ENCODE measurements around the gene CELF4.

CELF4 gene

DNA sequence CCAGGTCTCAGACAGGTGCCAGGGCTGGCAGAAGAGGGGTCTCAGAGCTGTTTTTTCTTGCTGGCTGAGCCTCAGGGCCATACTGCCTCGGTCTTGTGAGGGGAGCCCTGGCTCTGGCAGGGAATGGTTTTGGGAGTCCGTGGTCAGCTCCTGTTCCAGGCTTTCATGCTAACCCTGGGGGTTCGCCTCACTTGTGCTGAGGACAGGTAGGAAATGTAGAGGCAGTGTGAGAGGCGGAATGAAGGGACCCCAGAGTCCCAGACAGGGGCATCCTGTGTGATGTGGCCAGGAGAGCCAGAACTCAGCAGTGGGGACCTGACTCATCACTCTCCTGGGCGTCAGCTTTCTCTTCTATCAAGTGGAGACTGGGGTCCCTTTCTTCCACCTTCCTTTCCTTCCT, 5.7 kb upstream of the CELF4 start:
- DNase-seq = no peak

DNA sequence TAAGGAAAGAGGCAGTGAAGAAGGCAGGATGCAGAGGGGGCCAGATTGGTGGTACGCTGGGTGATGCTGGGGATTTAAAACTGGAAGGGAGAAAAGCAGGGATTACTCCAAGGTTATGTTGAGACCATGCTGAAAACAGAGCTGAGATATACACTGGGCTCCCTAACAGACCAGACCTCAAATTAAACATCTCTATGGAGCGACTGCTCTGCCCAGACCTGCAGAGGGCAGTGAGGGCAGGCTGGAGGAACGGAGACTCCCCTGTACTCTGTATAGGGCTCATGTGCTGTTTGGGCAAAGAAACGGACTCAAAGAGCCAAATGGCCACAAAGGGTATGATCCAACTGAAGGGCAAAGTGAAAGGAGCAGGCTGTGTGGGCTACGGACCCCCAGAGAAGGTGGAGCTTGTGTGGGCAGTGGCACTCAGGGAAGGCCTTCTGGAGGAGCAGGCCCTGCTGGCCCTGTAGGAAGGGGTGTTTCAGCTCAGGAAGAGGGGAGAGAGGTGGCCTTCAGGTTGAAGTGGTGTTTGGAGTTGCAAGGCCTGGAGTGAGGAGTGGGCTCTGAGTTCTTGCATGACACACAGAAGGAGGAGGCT, 4.8 kb upstream of the CELF4 start:
- no peak for DNase-seq

DNA sequence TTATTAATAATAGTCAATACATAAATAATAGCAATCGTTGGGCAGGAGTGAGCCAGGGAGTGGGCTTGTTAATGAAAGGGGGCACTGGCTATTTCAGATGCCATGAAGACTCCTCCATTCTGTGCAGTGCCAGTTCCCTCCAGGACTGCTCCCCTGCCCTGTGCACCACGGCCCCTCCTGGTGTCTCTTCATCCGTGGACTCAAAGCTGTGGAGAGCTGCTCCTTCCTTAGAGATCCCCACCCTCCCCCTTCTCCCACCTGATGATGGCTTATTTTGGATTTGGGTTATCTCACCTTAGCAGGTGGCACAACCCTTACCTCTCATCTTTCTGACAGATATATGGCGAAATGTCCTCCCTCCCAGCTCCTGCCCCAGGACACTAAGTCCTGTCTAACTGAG, 3.1 kb upstream of the CELF4 start:
- DNase-seq = no peak

DNA sequence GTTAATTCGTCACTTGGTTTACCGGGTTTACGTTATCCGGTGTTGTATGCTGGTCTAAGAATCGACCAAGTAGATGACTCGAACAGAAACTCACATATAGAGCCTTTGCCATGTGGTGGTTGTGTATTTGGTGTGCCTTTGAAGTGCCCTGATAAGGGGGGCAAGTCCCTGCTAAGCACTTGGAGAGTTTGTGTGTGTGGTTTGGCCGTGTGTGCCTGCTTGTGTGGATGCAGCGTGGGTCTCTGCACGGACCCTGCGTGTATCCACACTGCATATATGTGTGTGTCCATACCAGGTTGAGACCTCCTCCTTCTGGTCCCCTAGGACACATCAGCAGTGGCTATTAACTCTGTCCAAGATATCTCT, 2.4 kb upstream of the CELF4 start:
- no peak for DNase-seq

DNA sequence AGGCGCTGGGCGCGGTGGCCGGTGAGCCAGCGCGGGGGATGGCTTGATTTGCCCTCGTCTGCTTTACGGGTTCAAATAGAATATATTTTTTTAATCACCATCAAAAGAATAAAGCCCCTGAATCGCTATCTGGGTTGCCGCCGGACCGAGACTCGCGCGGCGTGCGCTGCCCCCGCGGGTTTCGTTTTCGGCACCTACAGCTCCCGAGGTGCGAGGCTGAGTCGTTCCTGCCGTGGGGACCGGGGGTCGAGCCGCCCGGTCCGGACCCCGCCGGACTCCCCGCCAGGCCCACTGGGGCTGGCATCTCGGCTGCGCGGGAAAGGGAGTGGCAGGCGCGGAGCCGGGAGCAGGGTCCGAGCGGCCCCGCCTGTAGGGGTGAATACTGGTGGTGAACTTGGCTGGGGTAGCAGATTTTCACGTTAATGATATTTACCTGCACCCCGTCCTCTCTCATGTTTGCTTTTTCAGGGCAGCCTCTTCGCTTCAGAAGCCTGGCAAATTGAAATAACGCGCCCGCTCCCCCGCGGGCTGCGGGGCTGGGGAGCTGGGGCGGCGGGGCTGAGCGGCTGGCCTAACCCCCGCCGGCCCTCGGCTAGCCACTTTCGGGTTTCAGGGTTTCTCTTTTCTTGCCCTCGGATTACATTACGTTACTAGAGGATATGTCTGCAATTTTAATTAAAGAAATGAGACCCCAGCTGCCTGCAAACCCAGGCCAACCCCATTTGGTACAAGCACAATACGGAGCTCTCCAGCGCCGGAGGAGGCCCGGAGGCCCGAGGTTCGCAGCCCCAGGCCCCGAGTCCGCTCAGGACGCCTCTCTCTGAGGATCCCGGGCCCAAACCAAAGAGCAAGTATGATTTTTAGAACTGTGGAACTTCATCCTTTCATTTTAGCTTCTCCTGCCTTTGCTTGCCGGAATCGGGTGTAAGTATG, 1.7 kb upstream of the CELF4 start:
- DNase-seq = no peak

DNA sequence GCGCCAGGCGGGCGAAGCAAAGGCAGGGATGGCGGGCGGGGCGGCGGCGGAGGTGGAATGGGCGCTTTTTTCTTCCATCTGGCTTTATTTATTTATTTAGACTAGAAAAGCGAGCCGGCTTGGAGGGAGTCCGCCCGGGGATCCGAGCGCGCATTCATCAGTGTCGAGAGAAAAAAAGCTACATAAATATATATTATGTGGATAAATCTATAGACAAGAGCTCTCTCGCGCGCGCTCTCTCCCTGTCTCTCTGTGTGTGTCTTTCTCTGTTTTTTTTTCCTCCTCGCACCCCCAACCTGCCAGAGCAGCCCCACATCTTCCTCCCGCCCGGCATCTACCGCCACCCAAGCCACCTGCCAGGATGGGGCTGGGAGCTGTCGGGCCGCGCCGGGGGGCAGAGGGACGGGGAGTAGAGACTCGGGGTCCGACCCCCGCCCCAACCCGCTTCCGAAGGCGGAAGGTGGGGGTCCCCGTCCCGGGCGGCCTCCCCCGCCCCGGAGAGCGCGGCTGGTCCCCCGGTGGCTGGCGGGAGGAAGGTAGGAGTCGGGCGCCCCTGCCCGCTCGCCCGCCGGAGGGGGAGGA, 972 bp upstream of the CELF4 start:
- no peak for DNase-seq

DNA sequence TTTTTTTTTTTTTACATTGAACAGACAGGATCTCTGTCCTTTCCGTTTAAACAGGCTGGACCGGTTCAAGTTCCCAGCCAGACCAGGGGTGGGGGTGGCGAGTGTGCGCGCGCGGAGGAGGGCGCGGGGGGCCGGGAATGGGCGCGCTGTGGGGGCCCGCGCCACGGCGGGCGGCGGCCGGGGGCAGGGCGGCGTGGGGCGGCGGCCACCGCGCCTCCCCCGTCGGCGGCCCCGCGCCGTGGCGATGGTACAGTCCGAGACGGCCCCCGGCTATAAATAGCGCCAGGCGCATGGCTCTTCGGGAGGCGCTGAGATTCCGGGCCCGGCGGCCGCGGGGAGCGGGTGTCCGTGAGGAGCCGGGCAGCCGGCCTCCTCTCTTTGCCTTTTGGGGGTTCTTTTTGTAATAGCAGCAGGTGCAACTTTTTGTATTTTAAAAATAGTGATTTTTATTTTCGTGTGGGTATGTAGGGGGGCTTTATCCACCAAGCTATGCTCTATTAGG, 430 bp upstream of the CELF4 start:
- DNase-seq = peak; percentile 43

DNA sequence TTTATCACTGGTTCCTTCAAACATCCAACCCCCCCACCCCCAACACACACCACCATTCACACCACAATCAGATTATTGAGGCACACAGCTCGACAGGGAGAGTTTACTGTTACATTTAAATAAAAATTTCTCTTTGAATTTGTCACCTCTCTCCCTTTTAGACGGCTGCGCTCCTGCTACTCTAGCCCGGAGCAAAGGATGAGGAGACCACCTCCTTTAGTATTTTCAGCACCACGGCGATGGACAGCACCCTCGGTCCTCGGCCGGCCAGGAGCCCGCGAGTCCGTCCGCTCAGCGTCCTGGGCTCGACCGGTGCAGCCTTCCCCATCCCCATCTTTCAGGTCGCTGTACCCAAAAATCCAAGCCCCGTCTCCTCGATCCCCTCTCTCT, 892 bp downstream of the CELF4 start:
- DNase-seq = no peak

DNA sequence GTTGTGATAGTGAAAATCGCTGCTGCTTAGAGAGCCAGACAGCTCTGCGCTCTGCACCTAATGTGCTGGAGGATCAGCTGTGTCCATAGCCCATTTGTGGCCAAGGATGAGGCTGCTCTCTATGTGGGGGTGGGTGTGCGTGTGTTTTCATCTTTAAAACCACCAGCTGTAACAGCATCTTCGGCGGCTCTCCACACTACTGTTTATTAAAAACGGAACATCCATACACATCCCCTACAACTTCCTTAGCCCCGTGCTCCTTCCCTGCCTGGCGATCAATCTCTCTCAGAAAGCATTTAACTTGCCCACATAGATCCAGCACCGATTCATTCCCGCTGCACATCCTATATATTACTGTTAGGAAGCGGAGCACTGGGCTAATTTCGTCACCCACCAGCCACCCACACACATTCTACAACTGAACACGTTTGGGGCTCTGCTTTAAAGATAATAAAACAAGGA, 1.6 kb downstream of the CELF4 start:
- no peak for DNase-seq

DNA sequence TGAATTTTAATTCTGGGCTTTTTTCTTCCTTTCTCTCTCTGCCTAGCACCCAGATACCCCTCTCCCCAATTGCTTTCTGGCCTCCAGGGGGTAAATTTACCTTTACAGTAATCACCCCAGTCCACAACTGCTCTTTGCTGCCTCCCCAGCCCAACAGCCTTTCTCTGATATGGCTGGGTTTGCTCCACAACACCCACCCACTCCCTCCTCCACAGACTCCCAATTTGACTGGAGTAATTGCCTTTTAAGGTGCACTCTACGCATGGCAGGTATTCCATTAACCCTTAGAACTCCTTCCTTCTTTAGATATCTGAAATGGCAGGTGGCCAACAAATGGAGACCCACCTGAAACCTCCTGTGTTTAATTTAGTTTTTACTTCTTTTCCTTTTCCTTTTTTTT, 3.6 kb downstream of the CELF4 start:
- DNase-seq = no peak

DNA sequence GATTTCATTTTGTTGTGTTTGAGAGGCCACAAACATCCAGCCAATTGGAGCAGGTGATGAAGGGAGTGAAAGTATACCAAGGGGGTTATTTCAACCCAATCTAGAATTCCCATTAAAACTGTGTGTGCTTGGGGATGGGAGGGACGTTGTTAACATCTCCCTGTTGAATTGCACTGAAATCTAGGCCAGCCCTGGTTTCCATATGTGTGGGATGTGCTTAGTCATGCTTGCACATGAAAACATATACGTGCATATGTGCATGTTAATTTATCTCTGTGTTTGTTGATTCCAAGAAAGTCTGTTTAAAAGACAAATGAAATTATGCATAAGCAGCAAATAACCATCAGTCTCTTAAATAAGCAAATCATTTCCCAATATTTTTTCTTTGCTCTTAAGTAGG, 5.6 kb downstream of the CELF4 start:
- no peak for DNase-seq

DNA sequence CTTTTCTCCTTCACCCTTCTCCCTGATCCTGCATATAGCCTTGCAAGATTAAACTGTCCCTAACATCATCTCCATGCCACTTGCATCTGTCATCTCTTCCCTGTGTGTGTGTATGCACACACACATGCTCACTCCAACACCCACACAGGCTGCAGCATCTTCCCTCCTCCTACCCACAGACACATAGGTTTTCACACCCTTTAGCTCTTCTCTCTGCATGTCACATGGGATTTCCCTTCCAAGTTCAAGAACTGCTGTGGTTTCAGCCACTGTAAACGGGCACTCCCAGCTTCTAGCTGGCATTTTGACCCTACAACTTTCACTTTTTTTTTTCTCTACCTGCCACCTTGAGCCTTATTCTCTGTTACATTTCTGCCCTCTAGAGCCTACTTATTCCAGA, 6.4 kb downstream of the CELF4 start:
- no peak for DNase-seq

DNA sequence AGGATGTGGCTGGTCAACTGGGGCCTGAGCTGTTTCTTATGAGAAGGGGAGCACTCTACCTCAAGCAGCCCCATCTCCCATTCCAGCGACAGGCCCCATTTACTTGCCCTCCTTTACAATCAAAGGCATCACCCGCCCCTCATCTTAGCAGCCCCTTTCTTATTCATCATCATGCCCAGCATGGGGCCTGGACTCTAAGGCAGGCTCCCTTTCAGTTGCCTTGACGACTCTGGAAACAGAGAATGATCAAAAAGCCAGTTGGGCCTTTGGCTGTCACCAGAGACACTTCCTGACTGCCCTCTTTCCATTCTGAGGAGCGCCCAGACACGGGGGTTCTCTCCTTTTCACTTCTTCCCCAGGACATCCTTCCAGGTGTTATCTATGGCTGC, 11.2 kb downstream of the CELF4 start:
- no peak for DNase-seq

DNA sequence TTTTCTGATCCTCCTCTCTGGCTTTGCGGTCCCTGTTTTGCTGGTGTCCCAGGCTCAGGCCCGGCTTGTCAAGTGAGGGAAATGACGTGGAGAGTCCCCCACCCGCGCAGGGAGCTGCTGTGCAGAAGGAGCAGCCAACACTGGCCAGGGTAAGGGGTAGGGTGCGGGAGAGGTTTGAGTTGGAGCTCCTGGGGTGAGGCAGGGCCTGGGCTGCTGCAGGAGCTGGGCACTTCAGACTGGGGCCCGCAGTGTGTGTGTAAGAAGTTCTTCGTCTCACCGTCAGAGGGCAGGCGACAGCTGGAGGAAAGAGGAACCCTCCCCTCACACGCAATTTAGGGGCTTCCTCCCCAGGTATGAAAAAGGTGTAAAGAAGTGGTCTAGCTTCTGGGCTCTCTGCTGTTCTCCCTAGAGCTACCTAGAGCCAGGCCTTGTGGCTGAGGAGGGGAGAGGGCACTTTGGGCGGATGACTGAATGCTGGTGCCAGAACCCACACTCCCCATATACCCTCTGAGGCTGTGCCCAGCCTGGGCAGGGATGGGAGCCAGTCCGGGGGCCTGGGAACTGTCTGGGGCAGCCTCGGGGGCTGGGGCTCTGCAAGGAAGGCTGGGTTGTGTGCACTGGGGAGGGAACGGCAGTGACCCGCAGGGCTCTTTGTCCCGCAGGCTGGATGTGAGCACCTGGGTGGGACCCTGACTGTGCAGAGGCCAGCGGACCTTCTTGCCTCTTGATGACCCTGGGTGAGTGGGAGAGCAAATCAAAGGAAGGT, 11.8 kb downstream of the CELF4 start:
- DNase-seq = no peak

DNA sequence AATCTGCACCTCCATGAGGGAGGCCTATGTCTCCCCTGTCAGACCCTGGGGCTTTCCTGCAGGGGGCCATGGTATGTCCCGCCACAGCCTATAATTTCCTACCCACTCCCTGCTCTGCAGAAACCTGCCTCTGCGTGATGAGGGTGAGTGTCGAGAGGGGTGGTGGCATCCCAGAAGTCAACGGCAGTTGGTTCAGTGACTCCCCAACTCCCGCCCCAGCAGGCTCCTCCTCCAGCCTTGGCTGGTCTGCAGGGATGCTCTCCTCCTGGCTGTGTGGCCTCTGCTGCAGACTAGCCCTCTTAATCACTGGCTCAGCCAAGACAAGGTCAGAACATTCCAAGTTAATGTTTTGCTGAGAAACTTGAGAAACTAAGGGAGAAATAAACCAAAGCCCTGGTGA, 13.3 kb downstream of the CELF4 start:
- no peak for DNase-seq

DNA sequence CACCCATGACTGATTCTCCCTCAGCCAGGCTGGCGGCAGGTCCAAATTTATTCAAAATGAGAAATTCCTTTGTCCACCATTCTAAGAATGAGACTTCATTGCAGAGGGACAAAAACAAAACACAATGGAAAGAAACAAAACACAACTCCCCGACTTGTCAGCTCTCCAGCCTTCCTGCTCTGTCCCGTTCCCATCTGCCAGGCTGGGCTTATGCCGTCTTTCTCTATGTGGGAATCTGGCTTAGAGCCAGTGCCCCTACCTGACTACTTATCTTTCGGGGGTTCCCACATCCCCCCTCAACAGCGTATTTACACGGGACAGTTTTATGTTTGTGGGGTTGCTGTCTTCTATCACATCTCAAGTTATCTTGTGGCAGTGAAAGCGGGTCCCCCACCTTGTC, 13.8 kb downstream of the CELF4 start:
- no peak for DNase-seq

DNA sequence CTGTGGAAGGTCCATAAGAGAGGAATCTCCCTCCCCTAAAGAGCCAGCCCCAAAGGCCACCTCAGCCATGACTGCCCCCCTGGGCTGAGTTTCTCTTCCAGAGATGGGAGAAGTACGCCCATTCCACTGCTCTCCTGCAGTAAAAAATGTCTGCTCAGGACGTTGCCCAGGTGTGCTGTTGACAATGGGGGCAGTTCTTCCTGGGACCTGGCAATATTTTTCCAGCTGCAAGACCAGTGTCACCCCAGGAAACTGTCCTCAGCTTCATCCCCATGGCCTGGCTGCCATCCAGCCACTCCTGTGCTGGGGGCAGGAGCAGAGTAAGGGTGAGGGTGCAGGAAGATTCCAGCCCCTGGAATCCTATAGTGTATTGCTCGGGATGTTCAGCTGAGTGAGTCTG, 14.3 kb downstream of the CELF4 start:
- no peak for DNase-seq

DNA sequence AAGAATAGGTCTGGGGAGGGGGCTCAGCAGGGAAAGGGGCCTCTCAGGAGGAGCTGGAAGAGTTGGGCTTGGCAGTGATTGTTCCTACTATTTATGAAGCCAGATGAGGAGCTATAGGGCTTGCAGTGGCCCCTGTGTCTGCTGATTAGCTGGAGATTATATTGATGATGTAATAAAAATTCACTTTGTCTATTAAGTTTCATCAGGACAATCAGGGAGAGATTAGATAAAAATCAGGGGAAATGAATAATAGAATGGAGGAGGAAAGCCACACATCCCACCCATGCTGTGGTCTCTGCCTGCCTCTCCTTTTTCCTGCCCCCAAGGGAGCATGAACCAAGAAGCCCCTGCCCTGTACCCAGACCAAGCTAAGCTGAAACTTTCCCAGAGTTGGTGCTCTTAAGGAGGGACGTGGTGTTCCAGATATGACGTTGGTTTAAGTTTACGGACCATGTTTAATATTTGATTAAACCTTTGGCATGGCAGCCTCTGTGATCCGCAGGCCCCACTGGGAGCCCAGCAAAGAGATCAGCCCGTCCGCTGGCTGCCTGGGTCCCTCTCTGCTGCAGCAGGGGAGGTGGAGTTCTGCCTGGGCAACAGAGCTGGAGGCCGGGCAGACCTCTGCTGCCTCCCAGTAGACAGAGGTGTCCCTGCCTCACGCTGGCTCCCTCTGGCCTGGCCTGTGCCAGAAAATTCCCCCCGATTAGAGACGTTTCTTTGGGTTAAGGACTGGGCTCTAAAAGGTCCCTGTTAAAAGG, 15.3 kb downstream of the CELF4 start:
- no peak for DNase-seq

DNA sequence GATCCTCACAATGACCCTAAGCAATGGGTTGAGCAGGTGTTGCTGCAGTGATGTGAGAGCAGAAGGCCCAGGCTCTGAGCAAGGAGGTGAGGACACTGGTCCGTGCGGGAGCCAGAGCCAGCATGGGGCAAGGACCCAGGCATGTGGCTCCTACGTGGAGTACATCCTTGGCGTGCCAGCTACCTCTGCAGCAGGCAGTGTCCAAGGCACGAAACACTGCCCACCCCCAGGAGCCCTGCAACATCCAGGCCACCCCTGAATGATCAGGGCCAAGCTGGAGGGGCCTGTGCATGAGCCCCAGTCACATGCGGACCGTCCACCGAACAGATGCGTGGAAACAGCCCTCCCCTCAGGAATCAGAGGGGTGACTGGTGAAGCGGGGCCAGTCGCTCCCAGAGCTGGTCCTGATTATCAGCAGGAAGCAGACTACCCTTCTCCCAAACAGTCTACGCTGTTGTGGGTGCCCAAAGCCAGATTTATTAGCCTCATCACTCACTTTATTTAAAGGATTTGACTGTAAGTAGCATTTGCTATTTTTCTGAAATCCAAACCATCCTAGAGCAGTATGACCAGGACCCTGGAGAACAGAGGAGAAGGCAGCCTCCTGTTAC, 16.8 kb downstream of the CELF4 start:
- DNase-seq = no peak

DNA sequence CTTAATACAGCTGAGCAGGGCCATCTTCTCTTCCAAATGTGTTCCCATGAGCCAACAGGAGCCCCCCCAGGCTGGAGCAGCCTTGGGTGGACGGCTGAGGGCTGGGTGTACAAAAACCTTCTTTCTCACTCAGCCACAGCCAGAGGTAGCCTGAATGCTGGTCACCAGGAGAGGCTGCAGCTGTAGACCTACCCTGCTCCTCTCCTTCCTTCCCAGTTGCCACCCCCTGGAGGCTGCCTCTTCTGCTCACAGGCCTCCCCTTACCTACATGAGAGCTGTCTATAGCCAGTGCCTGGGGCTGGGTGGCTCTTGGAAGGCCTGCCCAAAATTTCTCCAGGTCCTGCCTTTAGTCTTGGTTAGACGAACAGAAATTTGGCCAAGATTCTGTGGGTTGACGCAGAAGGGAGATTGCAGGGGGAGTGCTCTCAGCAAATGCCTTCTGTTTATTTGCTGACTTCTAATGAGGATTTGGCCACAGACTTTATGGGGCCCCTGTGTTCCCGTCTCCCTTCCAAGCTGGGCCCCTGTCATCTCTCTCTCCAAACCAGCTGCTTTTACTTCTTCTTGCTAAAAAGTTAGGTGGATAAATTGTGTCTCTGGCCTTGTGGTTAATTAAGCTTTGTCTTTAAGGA, 18.3 kb downstream of the CELF4 start:
- DNase-seq = no peak

DNA sequence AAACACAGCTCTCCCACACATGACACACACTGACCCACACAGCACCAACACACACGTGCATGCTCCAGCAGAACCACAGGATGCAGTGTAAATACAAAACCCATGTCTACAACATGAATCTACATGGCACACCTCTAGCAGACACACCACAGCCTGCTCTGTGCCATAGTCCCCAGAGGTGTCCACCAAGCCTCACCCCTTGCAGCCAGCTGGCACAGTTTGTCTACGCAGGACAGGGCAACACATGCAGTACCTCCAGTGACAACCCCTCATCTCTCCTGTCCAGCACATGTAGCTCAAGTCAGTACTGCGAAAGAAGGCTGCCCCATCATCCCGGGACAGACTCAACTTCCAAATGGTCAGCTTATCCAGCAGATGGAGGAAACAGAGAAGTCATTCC, 18.9 kb downstream of the CELF4 start:
- no peak for DNase-seq

DNA sequence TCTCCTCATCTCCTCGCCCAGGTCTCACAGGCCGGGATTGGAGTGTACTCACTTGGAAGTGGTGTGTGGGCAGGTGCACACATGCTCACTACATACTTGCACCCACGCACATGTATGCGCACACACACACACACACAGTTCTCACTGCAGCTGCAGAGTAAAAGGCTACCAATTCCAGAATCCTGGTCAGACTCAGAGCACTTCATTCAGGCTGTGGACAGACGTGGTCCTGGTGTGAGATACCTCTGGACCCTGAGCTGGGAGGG, 19.4 kb downstream of the CELF4 start:
- no peak for DNase-seq

Data from NCI-H446 treated with DMSO at 0.1 percent for 48 hours (cell line).